C4-2B (cell line): ENCODE results near the gene RASD1.

Experiments used
- ZFX ChIP-seq: fragments of 450-650 bp; IDR thresholded peaks from 2 replicates; pipeline ENCODE4 v1.6.1; 2017
- TF ChIP-seq, protein P1 (sequence below): fragments of 450-650 bp; conservative IDR thresholded peaks from 2 replicates; pipeline ENCODE4 v1.5.1; 2017; ENCODE audit warnings: mild to moderate bottlenecking

DNA sequence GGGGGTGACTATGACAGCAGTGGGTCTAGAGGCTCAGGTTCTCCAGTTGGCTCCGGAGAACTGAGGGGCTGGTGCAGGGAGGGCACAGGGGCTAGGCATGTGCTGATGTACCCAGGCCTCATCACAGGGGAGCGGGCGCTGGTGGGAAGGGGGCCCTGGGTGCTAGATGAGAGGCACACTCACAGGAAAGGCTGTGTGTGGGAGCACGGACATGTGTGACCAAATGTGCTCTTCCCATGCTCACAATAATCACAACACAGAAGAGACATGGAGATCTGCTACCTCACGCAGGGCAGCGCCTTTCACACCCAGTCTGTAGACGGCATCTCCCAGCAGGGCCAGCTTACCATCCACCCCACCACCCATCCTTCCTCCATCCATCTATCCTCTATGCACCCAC is 17.4 kb upstream of the RASD1 start:
- TF ChIP-seq, protein P1, sequence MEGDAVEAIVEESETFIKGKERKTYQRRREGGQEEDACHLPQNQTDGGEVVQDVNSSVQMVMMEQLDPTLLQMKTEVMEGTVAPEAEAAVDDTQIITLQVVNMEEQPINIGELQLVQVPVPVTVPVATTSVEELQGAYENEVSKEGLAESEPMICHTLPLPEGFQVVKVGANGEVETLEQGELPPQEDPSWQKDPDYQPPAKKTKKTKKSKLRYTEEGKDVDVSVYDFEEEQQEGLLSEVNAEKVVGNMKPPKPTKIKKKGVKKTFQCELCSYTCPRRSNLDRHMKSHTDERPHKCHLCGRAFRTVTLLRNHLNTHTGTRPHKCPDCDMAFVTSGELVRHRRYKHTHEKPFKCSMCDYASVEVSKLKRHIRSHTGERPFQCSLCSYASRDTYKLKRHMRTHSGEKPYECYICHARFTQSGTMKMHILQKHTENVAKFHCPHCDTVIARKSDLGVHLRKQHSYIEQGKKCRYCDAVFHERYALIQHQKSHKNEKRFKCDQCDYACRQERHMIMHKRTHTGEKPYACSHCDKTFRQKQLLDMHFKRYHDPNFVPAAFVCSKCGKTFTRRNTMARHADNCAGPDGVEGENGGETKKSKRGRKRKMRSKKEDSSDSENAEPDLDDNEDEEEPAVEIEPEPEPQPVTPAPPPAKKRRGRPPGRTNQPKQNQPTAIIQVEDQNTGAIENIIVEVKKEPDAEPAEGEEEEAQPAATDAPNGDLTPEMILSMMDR: no peak
- TF ChIP-seq ZFX: no peak
